ENCODE results near the gene PREB. TPM values are rescaled to one million over a fixed set of nuclear protein-coding genes. Genes with fewer than 3 reads are reported as not detected.

PREB gene
- total RNA-seq, 1 donor from 2014 or later = 25.1 TPM

- TF ChIP-seq EZH2 (IDR thresholded peaks at IDR 0.05) = no peak
- TF ChIP-seq CTCF (IDR thresholded peaks at IDR 0.05) = no peak
- no peak for TF ChIP-seq EZH2phosphoT487 (IDR thresholded peaks at IDR 0.05)
- peaks cover 3% of the 10 kb centered on the region for H3K27me3 Mint-ChIP-seq (ENCODE audit: insufficient read depth, low read depth)
- no peak overlapping the region for H3K4me2 ChIP-seq
Measured at GRCh38 chr2:27108221-27108620, 26.2 kb downstream of the PREB start.

GRCh38 chr2:27105981-27106380 lies 28.5 kb downstream of the PREB start:
- no peak overlapping the region for H3K27ac Mint-ChIP-seq
- no peaks in the 10 kb centered on the region for H3K36me3 Mint-ChIP-seq
- H2AFZ ChIP-seq (replicated peaks) = no peak overlapping the region
- no peak overlapping the region for H3K4me3 ChIP-seq
- H3K9me3 Mint-ChIP-seq = no peaks in the 10 kb centered on the region
- H3K9me3 ChIP-seq (ENCODE audit: low read depth) = no peaks in the 10 kb centered on the region
- no peaks in the 10 kb centered on the region for H3K27me3 Mint-ChIP-seq (ENCODE audit: insufficient read depth, low read depth)
- H3K9ac ChIP-seq = no peak overlapping the region
- no peaks in the 10 kb centered on the region for H3K79me2 ChIP-seq (ENCODE audit: low read depth)
- no peak for DNase-seq (ENCODE audit: low spot score)
- H4K20me1 ChIP-seq (ENCODE audit: low read depth) = no peaks in the 10 kb centered on the region
- no peak for TF ChIP-seq EZH2 (IDR thresholded peaks at IDR 0.05)
- no peak for TF ChIP-seq CTCF (IDR thresholded peaks at IDR 0.05)
- TF ChIP-seq EZH2phosphoT487 (IDR thresholded peaks at IDR 0.05) = no peak
- H3K4me2 ChIP-seq = no peak overlapping the region
- H3F3A ChIP-seq (ENCODE audit: low read depth) = no peaks in the 10 kb centered on the region
- no peaks in the 10 kb centered on the region for H3K36me3 ChIP-seq
- H3K27me3 ChIP-seq = no peaks in the 10 kb centered on the region
- H3K4me1 ChIP-seq = no peaks in the 10 kb centered on the region
- no peak overlapping the region for H3K4me3 Mint-ChIP-seq
- H3K27ac ChIP-seq = no peak overlapping the region
- H3K4me1 Mint-ChIP-seq = no peaks in the 10 kb centered on the region

More at GRCh38 chr2:27108221-27108620, 26.2 kb downstream of the PREB start:
- no peaks in the 10 kb centered on the region for H3F3A ChIP-seq (ENCODE audit: low read depth)
- no peaks in the 10 kb centered on the region for H3K9me3 ChIP-seq (ENCODE audit: low read depth)
- no peaks in the 10 kb centered on the region for H3K4me1 ChIP-seq
- H3K36me3 ChIP-seq = no peaks in the 10 kb centered on the region
- no peaks in the 10 kb centered on the region for H3K27me3 ChIP-seq
- DNase-seq (ENCODE audit: low spot score) = no peak
- Mint-ChIP-seq H3K9me3 (no peaks in the 10 kb centered on the region), H3K4me1 (no peaks in the 10 kb centered on the region), H3K36me3 (no peaks in the 10 kb centered on the region), H3K27ac (no peak overlapping the region), H3K4me3 (no peak overlapping the region)
- H3K79me2 ChIP-seq (ENCODE audit: low read depth) = no peaks in the 10 kb centered on the region
- H2AFZ ChIP-seq (replicated peaks) = no peak overlapping the region
- no peak overlapping the region for H3K9ac ChIP-seq
- H3K4me3 ChIP-seq = no peak overlapping the region
- no peak overlapping the region for H3K27ac ChIP-seq
- H4K20me1 ChIP-seq (ENCODE audit: low read depth) = no peaks in the 10 kb centered on the region

- Histone ChIP-seq H3K9ac (no peak overlapping the region), H3K9me3 (ENCODE audit: low read depth) (no peaks in the 10 kb centered on the region), H3K4me3 (no peak overlapping the region), H3K79me2 (ENCODE audit: low read depth) (no peaks in the 10 kb centered on the region), H3K27me3 (no peaks in the 10 kb centered on the region), H4K20me1 (ENCODE audit: low read depth) (no peaks in the 10 kb centered on the region), H3K27ac (no peak overlapping the region), H3K36me3 (no peaks in the 10 kb centered on the region), H3F3A (ENCODE audit: low read depth) (no peaks in the 10 kb centered on the region), H2AFZ (replicated peaks) (no peak overlapping the region), H3K4me2 (no peak overlapping the region), H3K4me1 (no peaks in the 10 kb centered on the region)
- no peak for TF ChIP-seq EZH2phosphoT487 (IDR thresholded peaks at IDR 0.05)
- no peak for TF ChIP-seq CTCF (IDR thresholded peaks at IDR 0.05)
- no peak for TF ChIP-seq EZH2 (IDR thresholded peaks at IDR 0.05)
- peaks cover 2% of the 10 kb centered on the region for H3K4me1 Mint-ChIP-seq
- H3K9me3 Mint-ChIP-seq = no peaks in the 10 kb centered on the region
- H3K36me3 Mint-ChIP-seq = no peaks in the 10 kb centered on the region
- H3K27me3 Mint-ChIP-seq (ENCODE audit: insufficient read depth, low read depth) = peaks cover 8% of the 10 kb centered on the region
- no peak overlapping the region for H3K4me3 Mint-ChIP-seq
- H3K27ac Mint-ChIP-seq = no peak overlapping the region
- no peak for DNase-seq (ENCODE audit: low spot score)
Measured at GRCh38 chr2:27102329-27102728, 32.1 kb downstream of the PREB start.
